ENCODE measurements around the gene TNFSF8.

- no peak for TF ChIP-seq CTCF (IDR thresholded peaks at IDR 0.05; ENCODE audit: low read length)
- TF ChIP-seq EZH2 (IDR thresholded peaks at IDR 0.05; ENCODE audit: borderline replicate concordance, low read length) = no peak
Observed at GRCh38 chr9:114860187-114860586, 70.2 kb downstream of the TNFSF8 start.

Data from OCI-LY1 (cell line).